Common myeloid progenitor, CD34-positive (primary cell): Measurements from ENCODE around the gene RFX8.

Source experiments
- CTCF ChIA-PET: fragments of 350-600 bp; sonication (Branson Sonifier 250); formaldehyde crosslinking; loops from one replicate; lab custom pipeline; 2021; ENCODE audit warnings: antibody characterized with exemption; lab: Charles Lee
- POLR2A ChIA-PET: fragments of 350-600 bp; sonication (Branson Sonifier 250); formaldehyde crosslinking; loops from one replicate; lab custom pipeline; 2021; ENCODE audit warnings: antibody characterized with exemption; lab: Charles Lee
- DNase-seq, 3 donors: peaks; one replicate each; pipeline versions ENCODE4 v3.0.0 to v3.0.0-alpha.2; 2013
- H3K27ac ChIP-seq, 2 experiments: 1 replicate in 1 of 2; 2 replicates in 1 of 2; pipeline ENCODE4 v1.7.0; 2013; ENCODE audit warnings: inconsistent platforms in 2 of 2, low read length in 2 of 2, mild to moderate bottlenecking in 2 of 2, low read depth in 1 of 2, moderate library complexity in 1 of 2; ENCODE audit not compliant: severe bottlenecking in 2 of 2, insufficient read depth in 1 of 2, poor library complexity in 1 of 2
- H3K27me3 ChIP-seq, 5 experiments: replicated peaks in 2 of 5; 1 replicate in 3 of 5; 2 replicates in 2 of 5; pipeline versions ENCODE4 v1.6.1 to v1.7.0; 2013; ENCODE audit warnings: low read length in 4 of 5, mild to moderate bottlenecking in 2 of 5, moderate library complexity in 2 of 5, inconsistent platforms in 1 of 5; ENCODE audit not compliant: insufficient read depth in 5 of 5, control insufficient read depth in 4 of 5
- H3K36me3 ChIP-seq, 4 experiments: 1 replicate in 2 of 4; 2 replicates in 2 of 4; pipeline versions ENCODE4 v1.6.1 to v1.7.0; 2013; ENCODE audit warnings: low read length in 3 of 4, control low read depth in 1 of 4, mild to moderate bottlenecking in 1 of 4; ENCODE audit not compliant: control insufficient read depth in 4 of 4, insufficient read depth in 4 of 4
- H3K4me1 ChIP-seq, 4 experiments: 1 replicate in 3 of 4; 2 replicates in 1 of 4; pipeline versions ENCODE4 v1.6.1 to v1.7.1; 2013; ENCODE audit warnings: low read length in 3 of 4, mild to moderate bottlenecking in 3 of 4, control low read depth in 1 of 4, inconsistent platforms in 1 of 4, moderate library complexity in 1 of 4; ENCODE audit not compliant: control insufficient read depth in 4 of 4, insufficient read depth in 4 of 4; ENCODE audit errors: control extremely low read depth in 1 of 4
- H3K4me3 ChIP-seq, 7 experiments: 1 replicate in 4 of 7; 2 replicates in 3 of 7; pipeline versions ENCODE4 v1.5.1 to v1.7.0; 2013; ENCODE audit warnings: mild to moderate bottlenecking in 7 of 7, low read length in 6 of 7, moderate library complexity in 6 of 7, inconsistent platforms in 2 of 7, low read depth in 2 of 7, control low read depth in 1 of 7; ENCODE audit not compliant: insufficient read depth in 4 of 7, control insufficient read depth in 1 of 7; ENCODE audit errors: extremely low read depth in 1 of 7
- H3K9me3 ChIP-seq, 5 experiments: 1 replicate in 4 of 5; 2 replicates in 1 of 5; pipeline versions ENCODE4 v1.6.1 to v1.7.1; 2013; ENCODE audit warnings: low read length in 4 of 5, mild to moderate bottlenecking in 2 of 5, inconsistent platforms in 1 of 5, low read depth in 1 of 5, moderate library complexity in 1 of 5; ENCODE audit not compliant: control insufficient read depth in 4 of 5, insufficient read depth in 2 of 5; ENCODE audit errors: control extremely low read depth in 1 of 5
- WGBS: methylation state at CpG from one replicate; pipeline ENCODE4 v1.1.5; 2013; ENCODE audit not compliant: insufficient coverage; 5-methylcytosine and 5-hydroxymethylcytosine counted together

RFX8 gene

GRCh38 chr2:101349893-101350662, 124.8 kb downstream of the RFX8 start:
- 75% methylated on average over 3 of the region's 7 CpGs for WGBS
- H3K4me1 ChIP-seq = peaks cover 0 to 6% (median 0%) of the 10 kb centered on the region in 4 experiments
- no peaks in the 10 kb centered on the region for H3K9me3 ChIP-seq
- H3K4me3 ChIP-seq = no peak overlapping the region
- no peak overlapping the region for H3K27ac ChIP-seq
- DNase-seq = peak; percentile 36 to 69 (median 58)
- H3K27me3 ChIP-seq = no peaks in the 10 kb centered on the region
- ChIA-PET POLR2A (interaction anchor here (0.6 to 0.7 kb wide), 5 partner anchors 26 to 252 kb away, joined by 3 to 7 read pairs (median 4); no protein-coding TSS in a partner anchor), CTCF (interaction anchor here (0.9 to 4.0 kb wide), 10 partner anchors 8 to 485 kb away, joined by 3 to 29 read pairs (median 6); partner anchors contain the start of gene CREG2)
- no peaks in the 10 kb centered on the region for H3K36me3 ChIP-seq

GRCh38 chr2:101348883-101349282, 126.0 kb downstream of the RFX8 start:
- DNase-seq = no peak
- POLR2A ChIA-PET = no interaction called here

More at GRCh38 chr2:101348883-101349282, 126.0 kb downstream of the RFX8 start:
- no peak overlapping the region for H3K27ac ChIP-seq
- H3K36me3 ChIP-seq = no peaks in the 10 kb centered on the region
- H3K4me1 ChIP-seq = peaks cover 0 to 6% (median 0%) of the 10 kb centered on the region in 4 experiments
- 100% methylated on average over 1 of the region's 1 CpG for WGBS
- no peak overlapping the region for H3K4me3 ChIP-seq
- H3K27me3 ChIP-seq = no peaks in the 10 kb centered on the region
- CTCF ChIA-PET = interaction anchor here (0.9 to 4.0 kb wide), 8 partner anchors 10 to 487 kb away, joined by 3 to 29 read pairs (median 6); partner anchors contain the start of gene CREG2
- no peaks in the 10 kb centered on the region for H3K9me3 ChIP-seq
